ENCODE measurements around the gene GRK6.

GRK6 gene

DNA sequence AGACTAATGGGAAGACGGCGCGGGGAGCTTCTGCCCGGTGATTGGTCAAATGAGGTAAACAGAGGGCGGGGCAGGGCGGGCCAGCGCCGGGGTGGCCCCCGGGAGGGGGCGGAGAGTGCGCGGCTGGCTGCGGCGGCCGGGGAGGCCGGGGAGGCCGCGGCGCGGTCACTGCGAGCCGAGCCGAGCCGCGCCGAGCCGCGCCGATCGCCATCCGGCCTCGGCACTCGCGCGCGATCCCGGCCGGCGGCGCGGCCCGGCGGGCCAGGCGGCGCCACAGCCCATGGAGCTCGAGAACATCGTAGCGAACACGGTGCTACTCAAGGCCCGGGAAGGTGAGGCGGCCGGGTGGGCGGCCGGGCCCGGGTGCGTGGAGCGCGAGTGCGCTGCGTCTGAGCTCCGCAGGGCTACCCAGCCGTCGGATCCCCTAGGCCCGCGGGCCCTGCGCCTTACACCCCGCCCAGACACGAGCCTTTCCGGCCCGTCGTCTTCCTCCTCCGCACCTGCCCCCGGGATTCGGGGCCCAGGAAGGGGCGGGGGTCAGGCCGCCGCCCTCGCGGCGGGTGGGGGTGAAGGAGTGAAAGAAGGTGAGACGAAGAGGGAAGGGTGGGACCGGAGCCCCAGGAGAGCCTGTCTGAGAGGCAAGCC, at the start of gene GRK6:
Gene GRK6, plus strand, starts transcription at position 111 of the 645 bp plus-strand sequence. Its CDS starts 170 bp downstream, at position 281.
- no peak for DNase-seq

DNA sequence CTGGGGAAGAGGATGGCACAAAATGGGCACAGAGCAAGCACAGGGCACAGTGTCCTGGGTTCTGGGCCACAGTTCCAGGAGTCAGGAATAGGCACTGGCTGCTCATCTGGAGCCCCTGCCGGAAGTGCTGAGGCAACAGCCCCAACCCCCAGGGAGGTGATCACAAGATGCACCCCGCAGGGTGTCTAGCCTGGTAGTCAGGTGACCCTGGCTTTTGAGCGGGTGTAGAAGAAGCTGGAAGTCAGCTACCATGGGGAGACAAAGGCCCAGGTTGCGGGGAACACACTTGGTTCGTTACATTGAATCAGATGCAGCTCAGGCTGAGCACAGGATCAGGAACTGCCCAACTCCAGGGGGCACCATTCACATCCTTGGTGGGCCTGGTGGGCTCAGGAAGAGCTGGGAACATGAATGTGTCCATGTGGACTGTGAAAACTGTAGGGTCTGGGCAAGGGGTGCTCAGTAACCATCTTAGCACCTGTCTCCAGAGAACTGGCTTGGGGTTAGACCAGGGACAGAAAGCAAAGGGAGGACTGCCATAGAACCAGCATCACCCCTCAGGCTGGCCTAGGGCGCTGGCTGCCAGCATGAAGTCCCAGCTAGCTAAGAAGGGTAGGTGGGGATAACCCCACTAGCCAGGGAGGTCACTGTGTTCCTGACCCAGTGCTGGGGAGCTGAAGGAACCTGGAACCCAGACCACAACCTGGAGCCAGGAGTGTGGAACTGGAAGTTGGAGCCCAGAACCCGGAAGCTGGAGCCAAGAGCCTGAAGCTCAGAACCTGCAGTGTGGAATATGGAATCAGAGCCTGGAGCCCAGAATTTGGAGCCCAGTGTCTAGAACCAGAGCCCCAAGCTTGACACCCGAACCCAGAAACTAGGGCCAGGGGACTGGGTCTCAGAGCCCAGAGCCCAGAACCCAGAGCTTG, 48.4 kb upstream of the GRK6 start:
- DNase-seq = no peak

DNA sequence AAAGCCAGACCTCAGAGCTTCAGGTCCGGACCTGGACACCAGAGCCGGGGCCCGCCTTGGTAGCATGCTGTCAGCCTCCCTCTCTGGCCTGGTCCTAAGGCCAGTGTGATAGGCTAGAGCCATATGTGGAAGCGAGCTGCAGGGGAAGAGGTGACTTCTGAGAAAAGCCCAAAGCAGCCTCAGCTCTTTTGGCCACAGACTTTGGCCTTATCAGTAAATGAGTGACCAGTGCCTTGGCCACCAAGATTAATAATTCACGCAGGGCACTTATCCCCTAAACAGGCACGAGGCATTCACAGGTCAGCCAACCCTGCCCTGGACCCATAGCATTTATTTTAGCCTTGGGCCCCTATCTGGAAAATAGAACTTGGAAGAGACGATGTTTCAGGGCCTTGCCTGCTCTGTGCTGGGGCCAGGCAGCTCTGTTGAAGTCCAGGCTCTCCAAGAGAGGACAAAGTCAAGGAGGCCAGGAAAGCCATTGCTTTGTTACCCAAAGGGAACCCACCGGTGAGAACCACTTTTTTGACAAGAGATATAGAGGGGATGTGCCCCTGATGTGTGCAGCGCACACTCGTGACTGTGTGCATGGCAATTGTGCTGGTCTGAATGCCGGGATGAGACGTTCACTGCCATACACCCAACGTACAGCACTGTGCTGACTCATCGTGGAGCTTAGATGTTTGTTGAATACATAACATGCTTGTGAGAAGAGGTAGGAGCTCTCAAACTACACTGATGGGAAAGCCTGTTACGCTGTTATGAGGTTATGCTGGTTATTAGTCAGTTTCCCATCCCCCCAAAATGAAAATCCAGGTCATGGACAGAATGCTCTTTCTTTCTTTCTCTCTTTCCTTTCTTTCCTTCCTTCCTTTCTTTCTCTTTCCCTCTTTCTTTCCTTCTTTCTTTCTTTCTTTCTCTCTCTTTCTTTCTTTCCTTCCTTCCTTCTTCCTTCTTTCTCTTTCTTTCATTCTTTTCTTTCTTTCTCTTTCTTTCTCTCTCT, 47.3 kb upstream of the GRK6 start:
- no peak for DNase-seq

DNA sequence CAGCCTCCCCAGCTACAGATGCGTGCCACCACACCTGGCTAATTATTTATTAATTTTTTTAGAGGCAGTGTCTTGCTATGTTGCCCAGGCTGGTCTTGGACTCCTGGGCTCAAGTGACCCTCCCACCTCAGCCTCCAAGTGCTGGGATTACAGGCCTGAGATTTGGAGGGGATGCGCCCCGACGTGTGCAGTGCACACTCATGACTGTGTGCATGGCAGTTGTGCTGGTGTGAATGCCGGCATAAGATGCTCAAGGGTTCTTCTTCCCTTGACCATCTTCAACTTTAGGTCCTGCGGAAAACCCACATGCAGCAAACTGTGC, 45.7 kb upstream of the GRK6 start:
- DNase-seq = no peak

DNA sequence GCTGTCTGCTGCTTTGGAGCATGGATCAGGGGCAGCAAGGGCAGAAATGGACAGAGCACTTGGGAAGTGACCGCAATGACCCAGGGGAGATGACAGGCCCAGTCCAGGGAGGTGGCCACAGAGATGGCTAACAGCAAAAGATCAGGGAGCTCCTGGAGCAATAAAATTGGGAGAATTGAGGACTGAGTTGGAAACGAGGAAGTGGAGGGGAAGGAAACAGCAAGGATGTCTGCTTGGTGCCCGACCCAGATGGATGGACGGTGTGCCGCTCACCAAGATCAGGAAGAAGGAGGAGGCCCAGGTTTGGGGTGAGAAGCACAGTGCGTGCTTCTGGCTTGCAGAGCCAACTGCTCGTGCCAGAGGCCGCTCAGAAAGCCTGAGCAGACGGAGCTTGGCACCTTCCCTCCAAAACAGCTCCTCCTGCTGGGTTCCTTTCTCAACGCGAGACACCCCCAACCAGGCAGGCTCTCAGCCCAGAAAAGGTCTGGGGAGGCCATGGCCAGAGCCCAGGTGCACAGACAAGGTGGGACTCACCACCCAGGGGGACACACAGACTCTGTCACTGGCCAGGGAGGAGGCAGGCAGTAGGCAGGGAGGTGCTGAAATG, 44.0 kb upstream of the GRK6 start:
- peak; percentile 44 to 67 for DNase-seq

DNA sequence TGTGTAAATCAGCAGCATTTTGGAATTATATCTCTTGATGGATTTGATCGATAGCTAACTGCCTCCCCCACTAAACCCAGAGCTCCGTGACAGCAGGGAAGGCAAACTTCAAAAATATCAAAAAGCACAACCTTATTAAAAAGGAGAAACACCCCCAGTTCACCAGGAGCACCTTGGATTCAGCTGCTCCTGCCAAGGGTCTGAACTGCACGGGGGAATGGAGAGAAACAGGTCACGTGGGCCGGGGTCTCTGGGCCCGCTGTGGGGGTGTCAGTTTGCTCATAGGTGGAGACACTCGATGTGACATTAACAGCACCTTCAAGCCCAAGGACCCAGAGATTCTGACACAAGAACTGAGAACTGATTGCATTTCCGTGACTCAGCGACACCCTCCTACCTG, 43.3 kb upstream of the GRK6 start:
- DNase-seq = no peak

DNA sequence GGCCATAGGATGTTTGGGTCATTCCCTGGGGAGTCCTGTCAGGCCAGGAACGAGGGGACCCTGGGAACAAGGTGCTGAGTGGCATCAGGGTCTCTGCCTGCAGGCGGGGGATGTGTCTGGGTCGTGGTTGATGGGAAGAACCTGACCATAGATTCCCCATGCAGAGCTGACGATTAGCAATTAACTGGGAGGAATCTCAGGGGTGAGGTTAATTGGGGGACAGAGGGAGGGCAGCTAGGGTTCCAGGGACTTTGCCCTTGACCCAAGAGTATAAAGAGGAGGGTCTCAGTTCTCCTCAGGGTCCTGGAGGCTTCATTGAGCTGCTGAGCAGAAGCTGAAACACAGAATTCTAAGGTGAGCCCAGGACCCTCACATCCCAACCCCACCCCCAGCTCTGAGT, 42.3 kb upstream of the GRK6 start, which contains the start of gene SLC34A1:
Gene SLC34A1, plus strand, starts transcription at position 301 of the 400 bp plus-strand sequence. CDS start 1,308 bp downstream, outside the sequence.
- no peak for DNase-seq

DNA sequence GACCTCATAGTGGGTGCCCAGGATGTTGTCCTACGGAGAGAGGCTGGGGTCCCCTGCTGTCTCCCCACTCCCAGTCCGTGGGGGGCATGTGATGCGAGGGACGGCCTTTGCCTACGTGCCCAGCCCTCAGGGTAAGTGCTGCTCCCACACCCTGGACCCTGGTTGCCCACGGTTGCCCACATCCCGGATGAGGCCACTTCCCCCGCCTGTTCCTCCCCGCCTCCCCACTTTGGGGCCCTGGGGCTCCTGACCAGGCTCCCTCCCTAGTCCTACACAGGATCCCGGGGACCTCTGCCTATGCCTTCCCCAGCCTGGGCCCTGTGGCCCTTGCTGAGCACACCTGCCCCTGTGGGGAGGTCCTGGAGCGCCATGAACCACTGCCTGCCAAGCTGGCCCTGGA, 40.8 kb upstream of the GRK6 start:
- no peak for DNase-seq

DNA sequence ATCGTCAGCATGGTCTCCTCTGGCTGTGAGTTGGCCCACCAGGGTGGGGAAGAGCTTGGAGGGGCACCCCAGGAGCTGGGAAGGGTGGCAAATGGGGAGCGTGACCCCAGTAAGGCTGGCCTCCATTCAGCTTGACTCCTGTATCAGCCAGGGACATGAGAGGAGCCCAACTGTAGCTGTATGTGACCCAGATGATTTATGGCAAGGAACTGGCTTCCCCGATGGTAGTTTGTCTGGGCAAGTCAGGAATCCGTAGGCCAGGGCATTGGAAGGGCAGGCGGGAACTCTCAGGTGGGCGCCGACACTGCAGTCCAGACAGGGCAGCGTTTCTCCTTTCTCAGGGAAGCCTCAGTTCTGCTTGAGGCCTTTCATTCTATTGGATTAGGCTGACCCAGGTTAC, 39.9 kb upstream of the GRK6 start:
- no peak for DNase-seq

DNA sequence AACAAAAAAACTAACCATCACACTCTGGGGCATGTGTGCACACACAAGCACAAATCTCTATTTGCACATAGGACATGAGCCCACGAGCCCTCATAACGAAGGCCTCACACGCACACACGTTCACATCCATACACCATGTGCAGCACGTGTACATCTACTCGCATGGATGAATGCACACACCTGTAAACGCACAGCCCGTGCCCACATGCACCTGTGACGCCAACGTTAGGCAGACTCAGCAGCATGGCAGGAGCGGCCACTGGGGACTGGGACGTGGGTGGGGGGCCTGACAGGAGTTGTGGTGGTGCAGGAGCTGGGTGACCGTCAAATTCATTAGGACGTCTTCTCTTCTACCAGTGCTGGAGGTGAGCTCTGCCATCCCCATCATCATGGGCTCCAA, 39.1 kb upstream of the GRK6 start:
- DNase-seq = no peak

DNA sequence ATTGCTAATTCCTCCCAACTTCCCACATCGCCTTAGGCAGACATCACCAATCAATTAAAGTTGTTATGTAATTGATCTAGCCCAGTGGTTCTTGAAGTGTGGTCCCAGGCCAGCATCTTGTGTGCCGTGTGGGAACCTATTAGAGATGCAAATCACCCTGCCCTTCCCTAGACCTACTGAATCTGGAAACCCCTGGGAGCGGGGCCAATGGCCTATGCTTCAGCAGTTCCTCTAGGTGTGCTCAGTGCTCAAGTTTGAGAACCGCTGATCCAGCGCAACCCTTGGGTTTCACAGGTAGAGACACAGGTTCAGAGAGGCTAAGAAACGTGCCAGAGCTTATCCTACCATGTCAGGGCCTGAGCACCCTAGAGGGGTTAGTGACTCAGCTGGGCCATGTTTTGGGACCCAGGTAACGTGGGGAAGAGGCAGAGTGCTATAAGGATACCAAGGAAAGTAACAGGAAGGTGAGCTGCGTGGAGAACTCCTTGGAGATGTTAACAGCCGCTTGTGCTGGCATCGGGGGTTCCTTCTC, 37.9 kb upstream of the GRK6 start:
- DNase-seq = no peak

DNA sequence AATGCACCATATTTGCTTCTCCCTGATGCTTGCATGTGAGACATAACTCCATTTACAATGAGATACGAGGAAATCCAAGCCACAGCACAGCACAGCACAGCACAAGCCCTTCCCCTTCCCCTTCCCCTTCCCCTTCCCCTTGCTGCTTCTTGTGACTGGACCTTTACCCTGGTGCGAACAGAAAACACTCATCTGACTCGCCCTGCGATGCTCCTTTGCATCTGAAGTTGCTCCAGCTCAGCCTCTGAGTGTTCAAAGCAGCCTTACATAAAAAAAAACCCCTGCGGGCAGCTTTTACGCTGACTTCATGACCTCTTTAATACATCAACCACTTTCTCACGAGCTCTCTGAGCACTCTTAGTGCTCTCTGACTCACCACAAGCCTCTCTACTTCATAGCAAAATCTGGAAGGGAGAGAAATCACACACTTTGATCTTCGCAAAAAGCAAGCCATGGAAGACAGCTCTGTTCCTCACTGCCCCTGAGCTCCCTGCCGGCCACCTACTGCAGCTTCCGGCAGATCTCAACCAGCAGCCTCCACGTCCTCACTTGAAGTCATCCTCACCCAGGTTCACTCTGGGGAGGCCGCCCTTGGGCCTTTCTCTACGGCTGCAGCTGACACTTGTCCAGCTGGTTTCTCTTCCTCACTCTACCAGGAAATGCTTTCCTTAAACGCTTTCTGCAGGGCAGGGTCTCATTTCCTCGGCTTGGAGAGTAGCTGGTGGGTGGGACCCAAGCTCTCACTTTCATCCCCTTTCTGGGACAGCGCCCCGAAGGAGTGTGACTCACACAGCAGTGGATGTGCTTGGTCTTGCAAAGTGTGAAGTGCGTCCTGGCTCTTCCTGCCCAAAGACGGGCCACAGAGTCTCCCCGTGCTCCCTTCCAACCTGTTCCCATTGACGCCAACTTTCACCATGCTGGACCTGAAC, 37.0 kb upstream of the GRK6 start:
- DNase-seq = no peak

DNA sequence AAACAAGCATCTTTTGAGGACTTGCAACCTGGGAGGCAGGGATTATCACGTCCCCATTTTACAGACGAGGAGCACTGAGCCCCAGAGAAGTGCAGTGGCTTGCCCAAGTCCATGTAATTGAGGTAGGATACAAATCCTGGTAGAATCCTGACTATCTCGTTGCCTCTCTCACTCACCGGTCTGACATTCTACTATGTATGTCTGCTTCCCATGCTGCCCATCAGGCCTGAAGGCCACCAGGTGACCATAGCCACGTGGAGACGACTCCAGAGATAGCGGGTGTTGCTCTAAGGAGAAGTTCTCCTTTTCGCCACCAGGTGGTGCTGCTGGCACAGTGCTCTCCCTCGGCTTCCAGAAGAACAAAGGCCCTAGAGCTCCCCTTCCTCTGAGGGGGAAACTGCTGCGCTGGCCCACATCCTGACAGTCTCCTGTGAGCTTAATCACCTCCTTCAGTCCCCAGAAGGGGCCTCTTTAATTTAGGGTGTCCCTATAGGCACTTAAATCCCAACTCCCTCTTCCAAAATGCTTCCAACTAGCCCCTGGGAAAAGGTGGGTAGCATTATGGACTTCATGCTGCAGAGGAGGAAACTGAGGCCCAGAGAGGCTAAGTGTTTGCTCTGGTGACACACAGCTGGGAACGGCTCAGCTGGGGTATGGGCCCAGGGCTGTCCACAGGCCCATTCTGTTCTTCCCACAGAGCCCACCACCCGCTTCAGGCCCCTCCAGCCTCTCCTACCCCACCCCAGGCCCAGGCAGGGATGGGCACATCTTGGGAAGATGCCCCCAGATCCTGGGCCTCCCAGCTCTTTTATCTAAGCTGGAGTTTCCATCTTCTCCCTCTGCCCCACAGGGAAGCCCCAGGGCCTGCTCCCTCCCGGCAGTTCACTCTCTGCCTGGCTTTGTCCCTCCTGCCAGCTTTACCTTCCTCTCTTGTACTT, 35.8 kb upstream of the GRK6 start:
- DNase-seq = peak in 1 of 2 experiments; percentile 17

DNA sequence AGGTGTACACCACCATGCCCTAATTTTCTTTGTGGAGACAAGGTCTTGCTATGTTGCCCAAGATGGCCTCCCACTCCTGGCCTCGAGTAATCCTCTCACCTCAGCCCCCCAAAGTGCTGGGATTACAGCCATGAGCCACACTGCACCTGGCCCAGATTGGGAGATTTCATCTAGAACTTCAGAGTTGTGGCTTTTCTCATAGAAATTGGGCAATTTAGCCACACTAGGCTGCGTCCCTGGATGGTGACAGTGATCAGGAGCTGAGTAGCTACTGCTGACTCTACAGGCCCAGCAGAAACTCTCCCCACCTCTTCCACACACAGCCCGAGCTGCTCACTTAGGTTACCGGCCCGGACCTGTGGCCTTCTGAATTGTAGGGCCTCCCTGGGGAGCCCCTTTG, 33.7 kb upstream of the GRK6 start:
- DNase-seq = no peak

DNA sequence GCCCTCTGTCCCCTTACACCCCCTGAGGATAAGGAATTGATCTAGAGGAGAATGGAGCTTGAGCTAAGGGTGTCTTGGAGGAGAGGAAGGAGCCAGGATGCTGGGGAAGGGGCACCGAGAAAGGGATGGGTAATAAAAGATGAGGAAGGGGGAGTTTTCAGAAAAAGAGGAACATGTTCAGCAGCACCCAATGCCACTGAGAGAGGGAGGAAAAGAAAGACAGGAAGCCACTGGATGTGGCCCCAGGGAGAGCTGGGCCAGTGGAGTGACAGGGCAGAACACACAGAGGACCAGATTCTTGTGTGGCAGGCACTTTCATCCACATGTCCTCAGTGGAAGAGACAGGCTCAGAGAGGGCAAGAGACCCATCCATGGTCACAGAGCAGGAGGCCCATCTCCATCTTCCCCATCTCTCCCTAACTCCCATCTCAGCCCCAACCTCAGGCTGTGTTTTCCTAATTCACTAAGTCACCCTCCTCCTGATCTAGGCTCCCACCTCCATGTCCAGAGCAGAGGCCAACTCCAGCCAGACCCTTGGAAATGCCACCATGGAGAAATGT, 33.2 kb upstream of the GRK6 start:
- no peak for DNase-seq

DNA sequence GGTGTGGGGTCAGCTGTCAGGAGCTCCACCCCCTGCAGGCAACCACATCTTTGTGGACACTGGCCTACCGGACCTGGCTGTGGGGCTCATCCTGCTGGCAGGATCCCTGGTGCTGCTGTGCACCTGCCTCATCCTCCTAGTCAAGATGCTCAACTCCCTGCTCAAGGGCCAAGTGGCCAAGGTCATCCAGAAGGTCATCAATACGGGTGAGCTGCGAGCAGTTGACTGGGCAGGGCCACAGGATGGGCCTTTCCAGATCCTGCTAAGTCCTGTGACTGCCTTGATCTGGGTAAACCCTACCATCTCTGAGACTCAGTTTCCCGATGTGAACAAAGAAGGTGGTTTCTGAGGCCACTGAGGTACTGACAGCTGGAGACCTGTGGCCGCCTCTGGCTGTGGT, 32.5 kb upstream of the GRK6 start:
- no peak for DNase-seq

DNA sequence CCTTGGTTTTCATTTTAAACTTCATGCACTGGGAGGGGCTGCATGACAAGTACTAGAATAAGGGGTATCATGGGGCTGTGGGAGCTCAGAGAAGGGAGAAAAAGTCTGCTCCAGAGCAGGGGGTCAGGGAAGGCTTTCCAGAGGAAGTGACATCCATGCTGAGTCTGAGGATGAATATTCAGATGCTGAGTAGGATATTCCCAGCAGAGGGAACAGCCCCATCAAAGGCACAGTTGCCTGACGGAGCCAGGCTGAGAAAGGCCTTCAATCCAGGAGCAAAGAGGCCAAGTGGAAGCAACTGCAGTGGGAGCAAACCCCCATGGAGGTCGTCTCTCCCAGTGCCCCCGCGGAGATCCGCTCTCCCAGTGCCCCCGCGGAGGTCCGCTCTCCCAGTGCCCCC, 30.4 kb upstream of the GRK6 start:
- no peak for DNase-seq

DNA sequence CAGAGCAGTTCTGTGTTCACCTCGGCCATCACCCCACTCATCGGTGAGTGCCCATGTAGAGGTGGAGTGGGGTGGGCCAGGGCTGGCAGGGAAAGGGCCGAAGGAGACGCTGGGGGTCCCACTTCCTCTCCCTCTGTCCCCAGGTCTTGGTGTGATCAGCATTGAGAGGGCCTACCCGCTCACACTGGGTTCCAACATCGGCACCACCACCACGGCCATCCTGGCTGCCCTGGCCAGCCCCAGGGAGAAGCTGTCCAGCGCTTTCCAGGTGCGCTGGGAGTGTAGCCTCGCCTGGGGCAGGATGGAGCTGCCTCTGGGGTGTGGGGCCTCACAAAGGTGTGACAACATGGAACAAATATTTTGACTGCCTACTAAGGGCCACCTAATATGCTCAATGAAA, 29.7 kb upstream of the GRK6 start:
- DNase-seq = no peak

DNA sequence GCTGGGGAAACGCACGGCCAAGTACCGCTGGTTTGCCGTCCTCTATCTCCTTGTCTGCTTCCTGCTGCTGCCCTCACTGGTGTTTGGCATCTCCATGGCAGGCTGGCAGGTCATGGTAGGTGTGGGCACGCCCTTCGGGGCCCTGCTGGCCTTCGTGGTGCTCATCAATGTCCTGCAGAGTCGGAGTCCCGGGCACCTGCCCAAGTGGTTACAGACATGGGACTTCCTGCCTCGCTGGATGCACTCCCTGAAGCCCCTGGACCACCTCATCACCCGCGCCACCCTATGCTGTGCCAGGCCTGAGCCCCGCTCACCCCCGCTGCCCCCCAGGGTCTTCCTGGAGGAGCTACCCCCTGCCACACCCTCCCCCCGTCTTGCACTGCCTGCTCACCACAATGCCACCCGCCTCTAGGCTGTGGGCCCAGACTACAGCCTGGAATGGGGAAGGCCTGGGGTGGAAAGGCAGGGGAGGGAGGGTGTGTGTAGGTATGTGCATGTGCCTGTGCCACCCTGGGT, 28.5 kb upstream of the GRK6 start:
- no peak for DNase-seq
